Fibroblast of lung (primary cell): ENCODE measurements around the gene RNF157. TPM values are rescaled to one million over a fixed set of nuclear protein-coding genes. Genes with fewer than 3 reads are reported as not detected.

ENCODE experiments used
- DNase-seq, 2 donors: peaks; one replicate each; pipeline versions ENCODE4 v3.0.0 to v3.0.0-alpha.2; 2010; ENCODE audit warnings: low read depth in 2 of 2
- H2AFZ ChIP-seq: 2 replicates; pipeline ENCODE4 v1.5.1; 2012; ENCODE audit warnings: low read length, control low read depth, inconsistent platforms
- H3K27ac ChIP-seq: 2 replicates; pipeline ENCODE4 v1.5.1; 2011; ENCODE audit warnings: low read length, control low read depth; ENCODE audit not compliant: insufficient read depth
- H3K27me3 ChIP-seq: 2 replicates; pipeline ENCODE4 v1.5.1; 2011; ENCODE audit warnings: mild to moderate bottlenecking, low read length; ENCODE audit not compliant: control insufficient read depth, insufficient read depth
- H3K36me3 ChIP-seq: 2 replicates; pipeline ENCODE4 v1.5.1; 2011; ENCODE audit warnings: low read length; ENCODE audit not compliant: control insufficient read depth, insufficient read depth
- H3K4me1 ChIP-seq: 2 replicates; pipeline ENCODE4 v1.5.1; 2011; ENCODE audit warnings: low read length; ENCODE audit not compliant: control insufficient read depth, insufficient read depth; ENCODE audit errors: extremely low read depth
- H3K4me2 ChIP-seq: 2 replicates; pipeline ENCODE4 v1.5.1; 2011; ENCODE audit warnings: low read length, control low read depth; ENCODE audit not compliant: insufficient read depth; ENCODE audit errors: extremely low read depth
- H3K4me3 ChIP-seq, 4 experiments: fragments of 200-600 bp in 1 of 4; sonication (generic) in 1 of 4; replicated peaks in 1 of 4; 2 replicates each; pipeline ENCODE4 v1.5.1; 2011 to 2016; ENCODE audit warnings: low read length in 4 of 4, low read depth in 3 of 4, mild to moderate bottlenecking in 3 of 4, control low read depth in 2 of 4, inconsistent platforms in 1 of 4, mixed read lengths in 1 of 4; ENCODE audit not compliant: insufficient read depth in 1 of 4; ENCODE audit errors: control extremely low read depth in 1 of 4
- H3K79me2 ChIP-seq: 2 replicates; pipeline ENCODE4 v1.5.1; 2012; ENCODE audit warnings: mild to moderate bottlenecking, low read length, inconsistent platforms; ENCODE audit not compliant: control insufficient read depth, insufficient read depth
- H3K9ac ChIP-seq: 2 replicates; pipeline ENCODE4 v1.5.1; 2011; ENCODE audit warnings: mild to moderate bottlenecking, low read length, control low read depth; ENCODE audit not compliant: insufficient read depth
- H3K9me3 ChIP-seq: 2 replicates; pipeline ENCODE4 v1.5.1; 2012; ENCODE audit warnings: low read depth, low read length; ENCODE audit not compliant: control insufficient read depth, insufficient read depth
- H4K20me1 ChIP-seq: 2 replicates; pipeline ENCODE4 v1.5.1; 2011; ENCODE audit warnings: low read length; ENCODE audit not compliant: control insufficient read depth, insufficient read depth; ENCODE audit errors: extremely low read depth
- EZH2 ChIP-seq: IDR thresholded peaks from 2 replicates; pipeline ENCODE4 v1.5.1; 2012; ENCODE audit warnings: low read length, control low read depth, mild to moderate bottlenecking; ENCODE audit errors: missing control alignments
- polyA plus RNA-seq, 2 donors: library from polyadenylated mRNA; depleted of rRNA in 1 of 2; stranded (reverse) in 1 of 2; unstranded in 1 of 2; fragments of >200 nt; gene quantifications; 2 replicates each; pipeline ENCODE4 v1.2.1, GENCODE V29; 2011 to 2012; ENCODE audit warnings: missing spikeins in 1 of 2
- total RNA-seq: library from RNA; depleted of rRNA; stranded (reverse); fragments of >200 nt; gene quantifications from 2 replicates; pipeline ENCODE4 v1.2.1, GENCODE V29; 2014
- TF ChIP-seq, protein P1 (sequence below), 2 donors: IDR thresholded peaks in 1 of 2; conservative IDR thresholded peaks in 1 of 2; 1 replicate in 1 of 2; 2 replicates in 1 of 2; pipeline ENCODE4 v1.5.1; 2011 to 2012; ENCODE audit warnings: low read length in 2 of 2, control low read depth in 1 of 2, inconsistent platforms in 1 of 2, low read depth in 1 of 2, mild to moderate bottlenecking in 1 of 2

The RNF157 gene
- total and polyA plus RNA-seq, 2 donors (not counting 1 experiment from before 2014, with no cell fraction given): 2.0 to 3.1 TPM

GRCh38 chr17:76243826-76244679 lies 3.8 kb upstream of the RNF157 start:
- no peaks in the 10 kb centered on the region for H3K36me3 ChIP-seq
- H3K9ac ChIP-seq: no peak overlapping the region
- no peaks in the 10 kb centered on the region for H3K79me2 ChIP-seq
- H3K27me3 ChIP-seq: peaks cover 13% of the 10 kb centered on the region
- no peaks in the 10 kb centered on the region for H3K9me3 ChIP-seq
- TF ChIP-seq, protein P1, sequence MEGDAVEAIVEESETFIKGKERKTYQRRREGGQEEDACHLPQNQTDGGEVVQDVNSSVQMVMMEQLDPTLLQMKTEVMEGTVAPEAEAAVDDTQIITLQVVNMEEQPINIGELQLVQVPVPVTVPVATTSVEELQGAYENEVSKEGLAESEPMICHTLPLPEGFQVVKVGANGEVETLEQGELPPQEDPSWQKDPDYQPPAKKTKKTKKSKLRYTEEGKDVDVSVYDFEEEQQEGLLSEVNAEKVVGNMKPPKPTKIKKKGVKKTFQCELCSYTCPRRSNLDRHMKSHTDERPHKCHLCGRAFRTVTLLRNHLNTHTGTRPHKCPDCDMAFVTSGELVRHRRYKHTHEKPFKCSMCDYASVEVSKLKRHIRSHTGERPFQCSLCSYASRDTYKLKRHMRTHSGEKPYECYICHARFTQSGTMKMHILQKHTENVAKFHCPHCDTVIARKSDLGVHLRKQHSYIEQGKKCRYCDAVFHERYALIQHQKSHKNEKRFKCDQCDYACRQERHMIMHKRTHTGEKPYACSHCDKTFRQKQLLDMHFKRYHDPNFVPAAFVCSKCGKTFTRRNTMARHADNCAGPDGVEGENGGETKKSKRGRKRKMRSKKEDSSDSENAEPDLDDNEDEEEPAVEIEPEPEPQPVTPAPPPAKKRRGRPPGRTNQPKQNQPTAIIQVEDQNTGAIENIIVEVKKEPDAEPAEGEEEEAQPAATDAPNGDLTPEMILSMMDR (conservative IDR thresholded peaks at IDR 0.05 in 1 of 2, IDR thresholded peaks at IDR 0.05 in 1 of 2; ENCODE audit: low read depth in 1 of 2, low read length in 2 of 2): no peak
- TF ChIP-seq EZH2: no peak
- no peaks in the 10 kb centered on the region for H3K4me1 ChIP-seq
- H4K20me1 ChIP-seq: no peaks in the 10 kb centered on the region
- no peak overlapping the region for H3K4me3 ChIP-seq
- no peak for DNase-seq
- H2AFZ ChIP-seq: no peak overlapping the region
- H3K4me2 ChIP-seq: no peak overlapping the region
- no peak overlapping the region for H3K27ac ChIP-seq

- Histone ChIP-seq H3K27me3 (peaks cover 13% of the 10 kb centered on the region), H3K4me3 (peak overlapping the region in 1 of 4 experiments; percentile 73), H3K79me2 (no peaks in the 10 kb centered on the region), H3K4me2 (peak overlapping the region; percentile 100), H3K9ac (no peak overlapping the region), H4K20me1 (no peaks in the 10 kb centered on the region), H3K4me1 (no peaks in the 10 kb centered on the region), H2AFZ (no peak overlapping the region), H3K36me3 (no peaks in the 10 kb centered on the region), H3K9me3 (no peaks in the 10 kb centered on the region), H3K27ac (no peak overlapping the region)
- TF ChIP-seq, protein P1 (conservative IDR thresholded peaks at IDR 0.05 in 1 of 2, IDR thresholded peaks at IDR 0.05 in 1 of 2; ENCODE audit: low read depth in 1 of 2, low read length in 2 of 2): no peak
- TF ChIP-seq EZH2: no peak
- DNase-seq: no peak
Measured at GRCh38 chr17:76241691-76242255, 1.5 kb upstream of the RNF157 start.

DNA sequence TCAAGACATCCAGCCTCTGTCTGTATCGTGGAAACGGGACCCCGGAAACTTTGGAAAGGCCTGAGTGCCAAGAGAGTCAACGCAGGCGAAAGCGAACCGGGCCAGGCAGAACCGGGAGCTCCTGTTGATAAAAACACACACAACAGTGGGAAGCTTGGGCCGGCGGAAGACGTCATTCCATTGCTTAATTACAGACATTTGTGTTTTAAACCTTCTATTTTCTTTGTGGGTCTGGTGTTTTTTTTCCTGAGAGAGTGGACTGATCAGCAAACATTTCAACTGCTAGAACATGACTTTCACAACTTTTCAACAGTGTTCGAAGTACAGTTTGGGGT lies 878 bp upstream of the RNF157 start:
- TF ChIP-seq EZH2: no peak
- TF ChIP-seq, protein P1 (conservative IDR thresholded peaks at IDR 0.05 in 1 of 2, IDR thresholded peaks at IDR 0.05 in 1 of 2; ENCODE audit: low read depth in 1 of 2, low read length in 2 of 2): no peak
- Histone ChIP-seq H2AFZ (peak overlapping the region; percentile 81), H3K27me3 (peaks cover 10% of the 10 kb centered on the region), H3K79me2 (no peaks in the 10 kb centered on the region), H3K36me3 (no peaks in the 10 kb centered on the region), H3K9ac (peak overlapping the region; percentile 54), H3K9me3 (no peaks in the 10 kb centered on the region), H3K4me1 (no peaks in the 10 kb centered on the region), H3K4me3 (peak overlapping the region; percentile 60 to 73 (median 62)), H3K4me2 (peak overlapping the region; percentile 100), H3K27ac (no peak overlapping the region), H4K20me1 (no peaks in the 10 kb centered on the region)
- DNase-seq: peak in 1 of 2 donors; percentile 44
